ENCODE measurements around the gene OSCAR. TPM values are rescaled to one million over a fixed set of nuclear protein-coding genes. Genes with fewer than 3 reads are reported as not detected.
A peak's percentile ranks its signal among the peaks of the same experiment; 100 is the strongest.
"Not testable (repeated sequence)": the region's sequence is repeated elsewhere in the genome, so short reads cannot be mapped to it uniquely, and the experiment has no call there.

OSCAR gene
- total RNA-seq, 1 donor from 2014 or later, result not detected

DNA sequence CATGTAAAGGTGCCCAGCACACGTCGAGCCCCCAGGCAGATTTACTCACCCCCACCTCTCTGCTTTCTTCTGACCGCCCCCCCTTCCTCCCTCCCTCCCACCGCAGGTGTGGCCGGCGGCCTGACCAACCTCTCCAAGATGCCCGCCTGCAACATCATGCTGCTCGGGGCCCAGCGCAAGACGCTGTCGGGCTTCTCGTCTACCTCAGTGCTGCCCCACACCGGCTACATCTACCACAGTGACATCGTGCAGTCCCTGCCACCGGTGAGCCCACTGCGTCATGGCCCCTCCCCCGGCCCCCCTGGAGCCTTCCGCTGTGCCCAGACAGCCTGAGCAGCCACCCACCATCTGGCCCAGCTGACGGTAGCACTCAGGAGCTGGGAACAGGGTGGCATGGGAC is 23.8 kb upstream of the OSCAR start:
- DNase-seq, result no peak

DNA sequence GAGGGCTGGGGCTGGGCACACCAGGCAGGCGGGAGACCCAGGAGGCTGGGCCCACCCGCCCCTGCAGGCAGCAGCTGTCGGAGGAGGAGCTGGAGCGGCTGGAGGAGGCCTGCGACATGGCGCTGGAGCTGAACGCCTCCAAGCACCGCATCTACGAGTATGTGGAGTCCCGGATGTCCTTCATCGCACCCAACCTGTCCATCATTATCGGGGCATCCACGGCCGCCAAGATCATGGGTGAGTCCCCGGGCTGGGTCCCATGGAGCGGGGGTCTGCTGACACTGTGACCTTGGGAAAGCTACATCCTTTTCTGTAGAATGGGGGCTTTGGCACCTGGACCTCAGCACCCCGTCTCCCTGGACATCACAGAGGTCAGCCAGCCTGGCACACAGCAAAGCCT is 23.1 kb upstream of the OSCAR start:
- DNase-seq, result no peak

DNA sequence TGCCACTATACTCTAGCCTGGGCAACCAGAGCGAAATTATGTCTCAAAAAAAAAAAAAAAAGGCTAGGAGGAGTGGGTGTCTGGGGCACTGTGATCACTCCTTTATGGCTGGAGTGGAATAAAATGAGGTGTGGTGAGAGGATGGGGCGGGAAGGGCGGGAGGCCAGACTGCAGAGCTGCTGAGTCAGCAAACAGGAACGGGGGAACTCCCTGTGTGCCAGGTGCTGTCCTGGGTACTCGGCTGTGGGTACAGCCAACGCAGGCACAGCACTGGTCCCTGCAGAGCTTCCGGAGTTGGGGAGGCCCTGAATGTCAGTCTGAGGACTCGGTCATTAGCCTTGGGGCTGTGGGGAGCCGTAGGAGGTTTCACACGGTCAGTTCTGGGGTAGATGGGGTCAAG is 20.7 kb upstream of the OSCAR start:
- DNase-seq, result no peak

DNA sequence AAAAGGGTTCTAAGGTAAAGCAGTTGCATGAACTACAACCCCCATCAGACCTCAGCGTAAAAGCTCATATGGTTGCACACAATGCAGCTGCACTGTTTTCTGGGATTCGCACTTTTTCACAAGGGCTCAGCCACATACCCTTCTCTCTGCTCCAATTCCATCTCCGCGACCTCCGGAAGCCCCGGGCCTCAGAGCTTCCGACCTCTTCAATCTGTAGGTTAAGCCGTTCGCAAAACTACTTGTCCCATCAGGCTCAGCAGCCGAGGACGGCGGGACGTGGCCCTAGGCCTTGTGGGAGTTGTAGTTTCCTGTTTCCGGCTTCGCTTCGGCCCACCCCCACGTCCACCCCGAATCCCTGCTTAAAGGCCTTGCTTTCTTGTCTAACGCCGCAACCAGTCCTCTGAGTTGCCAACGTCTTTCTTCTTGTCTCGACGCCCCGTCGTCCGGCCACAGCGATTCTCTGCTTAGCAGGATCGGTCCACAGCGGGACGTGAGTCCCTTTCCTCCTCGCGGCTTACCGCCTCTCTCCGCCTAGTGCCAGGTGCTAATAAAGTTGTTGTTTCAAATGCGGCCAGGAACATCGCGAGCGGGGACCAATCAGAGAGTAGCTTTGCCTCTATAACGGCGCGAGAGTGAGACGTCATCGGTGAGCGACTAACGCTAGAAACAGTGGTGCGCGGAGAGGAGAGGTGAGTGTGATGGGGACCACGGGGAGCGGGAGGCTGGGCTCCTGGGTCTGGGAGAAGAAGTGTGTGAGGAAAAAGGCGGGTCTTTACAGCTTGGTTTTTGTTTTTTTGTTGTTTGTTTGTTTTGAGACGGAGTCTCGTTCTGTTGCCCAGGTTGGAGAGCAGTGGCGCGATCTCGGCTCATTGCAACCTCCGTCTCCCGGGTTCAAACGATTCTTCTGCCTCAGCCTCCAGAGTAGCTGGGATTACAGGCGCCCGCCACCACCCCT is 14.8 kb upstream of the OSCAR start, which contains the start of the genes PRPF31 and TFPT:
Gene PRPF31 (plus strand): TSS at position 646 of the 955 bp plus-strand sequence. CDS start 2,525 bp downstream, outside the sequence.
Gene TFPT (minus strand): TSS at position 549 of the 955 bp plus-strand sequence. CDS start 388 bp downstream, at position 161.
- peak; percentile 99 for DNase-seq

DNA sequence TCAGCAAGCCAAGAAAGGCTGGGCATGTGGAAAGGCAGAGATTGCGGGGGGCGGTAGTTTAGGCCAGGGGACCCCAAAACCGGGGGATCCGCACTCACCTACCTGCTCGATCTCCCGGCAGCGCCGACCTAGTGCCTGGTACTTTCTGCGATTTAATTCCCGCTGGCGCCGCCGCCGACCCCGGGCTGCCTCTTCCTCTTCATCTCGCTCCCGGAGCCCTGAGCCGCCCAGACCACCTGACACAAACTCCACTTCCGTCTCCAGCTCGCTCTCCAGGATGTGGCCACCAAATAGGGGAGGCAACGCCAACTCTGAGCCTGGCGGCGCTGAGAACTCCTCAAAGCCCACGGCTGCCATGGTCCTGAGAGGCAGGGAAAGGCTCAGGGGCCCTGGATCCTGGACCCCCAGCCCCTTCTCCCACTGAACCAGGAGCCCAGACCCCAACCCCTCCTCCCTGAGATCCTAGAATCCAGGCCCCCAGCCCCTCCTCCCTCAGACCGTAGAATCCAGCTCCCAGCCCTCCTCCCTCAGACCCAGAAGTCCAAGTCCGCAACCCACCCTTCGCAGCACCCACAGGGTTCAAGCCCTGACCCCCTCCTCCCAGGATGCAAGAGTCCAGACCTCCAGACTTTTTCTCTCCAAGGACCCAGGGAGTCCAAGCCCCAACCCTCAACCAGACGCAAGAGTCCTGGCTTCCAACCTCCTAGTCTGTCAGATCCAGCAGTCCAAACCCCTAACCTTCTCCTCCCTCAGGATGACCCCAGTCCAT is 13.9 kb upstream of the OSCAR start:
- peak; percentile 78 for DNase-seq

GRCh38 chr19:54109651-54110050 is 9.0 kb upstream of the OSCAR start:
- DNase-seq, result no peak

GRCh38 chr19:54108496-54108895 is 7.9 kb upstream of the OSCAR start:
- no peak for DNase-seq

DNA sequence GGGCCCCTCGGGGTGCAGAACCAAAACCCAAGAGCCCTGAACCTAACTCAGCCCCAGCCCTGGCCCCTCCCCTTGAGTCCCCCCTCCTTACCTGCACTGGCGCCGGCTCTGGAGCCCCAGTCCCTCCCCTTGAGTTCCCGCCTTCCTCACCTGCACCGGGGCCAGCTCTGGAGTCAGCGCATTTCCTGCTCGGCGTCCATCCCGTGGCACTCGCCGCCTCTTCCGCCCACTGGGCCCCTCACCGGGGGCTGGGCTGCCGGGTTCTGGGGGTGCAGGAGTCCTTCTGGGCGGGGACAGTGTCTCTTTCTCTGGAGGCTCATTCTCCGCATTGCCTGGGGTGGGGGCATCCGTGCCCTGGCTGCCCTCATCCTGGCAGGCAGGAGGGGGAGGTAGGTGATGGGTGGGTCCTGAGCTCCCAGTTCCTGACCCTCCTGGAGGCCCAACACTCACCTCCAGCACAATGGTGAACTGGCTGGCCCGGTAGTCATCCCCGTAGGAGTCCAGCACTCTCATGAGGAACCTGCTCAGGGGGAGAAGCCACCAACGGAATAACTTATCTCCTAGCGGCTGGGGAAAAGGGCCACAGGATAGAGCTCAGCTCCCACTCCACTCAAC is 7.4 kb upstream of the OSCAR start:
- DNase-seq, result no peak

DNA sequence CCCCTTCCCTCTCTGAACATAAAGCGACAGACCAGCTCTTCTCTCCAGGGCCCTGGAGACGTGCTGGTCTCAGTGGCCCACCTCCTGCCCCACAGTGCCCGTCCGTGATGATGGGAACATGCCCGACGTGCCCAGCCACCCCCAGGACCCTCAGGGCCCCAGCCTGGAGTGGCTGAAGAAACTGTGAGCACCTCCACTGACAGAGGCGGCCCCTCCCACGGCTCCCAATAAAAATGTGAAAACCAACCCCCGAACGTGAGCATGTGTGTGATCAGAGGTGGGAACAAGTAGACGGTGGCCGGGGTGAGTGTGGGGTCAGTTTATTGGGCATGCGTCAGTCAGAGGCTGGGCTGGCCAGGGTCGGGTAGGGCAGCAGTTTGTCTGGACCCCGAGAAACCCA is 6.1 kb upstream of the OSCAR start:
- DNase-seq, result no peak

DNA sequence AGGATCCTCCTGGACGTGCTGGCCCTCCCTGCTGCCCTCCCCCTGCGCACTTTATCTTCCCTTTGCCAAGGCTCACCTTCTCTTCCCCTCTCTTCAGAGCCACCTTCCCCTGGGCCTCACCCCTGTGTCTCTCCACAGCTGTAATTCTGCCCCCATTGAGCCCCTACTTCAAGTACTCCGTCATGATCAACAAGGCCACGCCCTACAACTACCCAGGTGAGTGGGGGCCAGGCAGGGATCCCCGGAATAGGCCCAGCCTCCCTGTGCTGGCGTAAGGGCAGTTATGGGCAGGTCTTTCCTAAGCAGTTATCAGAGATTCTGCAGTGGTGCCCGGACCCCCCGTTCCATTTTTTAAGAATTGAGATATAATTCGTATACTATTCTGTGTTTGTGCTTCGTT is 5.2 kb upstream of the OSCAR start:
- DNase-seq, result no peak

GRCh38 chr19:54104998-54105715 is 4.6 kb upstream of the OSCAR start:
- no peak for DNase-seq

DNA sequence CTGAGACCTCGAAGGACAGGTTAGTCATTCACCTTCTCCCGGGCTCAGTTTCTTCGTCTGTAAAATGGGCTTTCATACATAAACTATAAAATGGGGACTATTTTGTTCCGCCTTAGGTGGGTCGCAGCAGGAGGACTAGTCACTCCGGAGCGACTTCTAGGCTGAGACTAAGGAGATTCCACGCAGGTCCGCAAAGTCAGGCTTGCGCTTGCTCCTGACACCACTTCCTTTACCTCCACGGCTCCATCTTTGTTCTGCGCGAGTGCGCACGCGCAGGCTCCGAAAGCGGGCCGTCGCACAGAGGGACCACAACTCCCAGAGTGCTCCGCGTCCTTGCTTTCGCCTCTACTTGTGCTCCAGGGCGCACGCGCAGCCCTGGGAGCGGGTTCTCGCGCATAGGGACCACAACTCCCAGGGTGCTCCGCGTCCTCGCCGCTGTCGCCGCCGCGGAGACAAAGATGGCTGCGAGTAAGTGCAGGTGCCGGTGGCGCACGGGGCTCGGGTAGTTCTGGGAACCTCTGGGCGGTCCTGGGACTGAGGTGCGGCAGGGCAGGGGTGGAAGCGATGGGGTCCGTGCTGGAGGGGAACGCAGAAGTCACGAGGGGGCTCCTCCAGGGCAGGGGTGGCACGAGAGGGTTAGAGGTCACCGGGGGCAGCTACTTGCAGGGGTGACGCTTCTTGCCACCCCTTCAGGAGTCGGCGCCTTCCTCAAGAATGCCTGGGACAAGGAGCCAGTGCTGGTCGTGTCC is 2.0 kb upstream of the OSCAR start, which contains the start of gene NDUFA3:
Gene NDUFA3 (plus strand): TSS at position 435 of the 749 bp plus-strand sequence. CDS start 24 bp downstream, at position 459.
- peak; percentile 99 for DNase-seq

GRCh38 chr19:54099903-54100255 is 724 bp downstream of the OSCAR start:
- DNase-seq, result not testable (repeated sequence)

DNA sequence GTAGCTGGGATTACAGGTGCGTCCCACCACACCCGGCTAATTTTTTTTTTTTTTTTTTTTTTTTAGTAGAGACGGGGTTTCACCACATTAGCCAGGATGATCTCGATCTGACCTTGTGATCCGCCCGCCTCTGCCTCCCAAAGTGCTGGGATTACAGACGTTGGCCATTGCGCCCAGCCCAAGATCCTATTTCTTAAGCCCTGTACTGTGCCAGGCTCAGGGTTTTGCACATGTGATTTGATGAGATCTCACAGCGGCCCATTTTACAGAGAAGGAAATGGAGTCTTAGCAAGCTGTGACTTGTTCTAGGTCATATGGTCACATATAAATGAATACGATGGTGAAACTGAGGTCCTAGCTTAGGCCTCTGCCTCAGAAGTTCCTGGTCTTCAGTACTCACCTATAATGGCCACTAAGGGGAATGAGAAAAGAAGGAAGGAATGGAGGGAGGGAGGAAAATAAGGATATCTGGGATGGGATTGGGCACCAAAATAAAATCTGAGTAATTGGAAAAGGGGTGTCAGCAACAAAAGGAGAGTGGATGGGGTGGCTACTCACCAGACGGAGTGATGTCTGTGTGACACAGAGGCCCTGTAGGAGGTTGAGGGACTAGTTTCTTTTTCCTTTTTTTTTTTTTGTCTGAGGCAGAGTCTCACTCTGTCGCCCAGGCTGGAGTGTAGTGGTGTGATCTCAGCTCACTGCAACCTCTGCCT is 1.3 kb downstream of the OSCAR start:
- no peak for DNase-seq

- DNase-seq, result peak; percentile 13
These were observed 3.9 kb downstream of the OSCAR start for GRCh38 chr19:54096617-54097106.

DNA sequence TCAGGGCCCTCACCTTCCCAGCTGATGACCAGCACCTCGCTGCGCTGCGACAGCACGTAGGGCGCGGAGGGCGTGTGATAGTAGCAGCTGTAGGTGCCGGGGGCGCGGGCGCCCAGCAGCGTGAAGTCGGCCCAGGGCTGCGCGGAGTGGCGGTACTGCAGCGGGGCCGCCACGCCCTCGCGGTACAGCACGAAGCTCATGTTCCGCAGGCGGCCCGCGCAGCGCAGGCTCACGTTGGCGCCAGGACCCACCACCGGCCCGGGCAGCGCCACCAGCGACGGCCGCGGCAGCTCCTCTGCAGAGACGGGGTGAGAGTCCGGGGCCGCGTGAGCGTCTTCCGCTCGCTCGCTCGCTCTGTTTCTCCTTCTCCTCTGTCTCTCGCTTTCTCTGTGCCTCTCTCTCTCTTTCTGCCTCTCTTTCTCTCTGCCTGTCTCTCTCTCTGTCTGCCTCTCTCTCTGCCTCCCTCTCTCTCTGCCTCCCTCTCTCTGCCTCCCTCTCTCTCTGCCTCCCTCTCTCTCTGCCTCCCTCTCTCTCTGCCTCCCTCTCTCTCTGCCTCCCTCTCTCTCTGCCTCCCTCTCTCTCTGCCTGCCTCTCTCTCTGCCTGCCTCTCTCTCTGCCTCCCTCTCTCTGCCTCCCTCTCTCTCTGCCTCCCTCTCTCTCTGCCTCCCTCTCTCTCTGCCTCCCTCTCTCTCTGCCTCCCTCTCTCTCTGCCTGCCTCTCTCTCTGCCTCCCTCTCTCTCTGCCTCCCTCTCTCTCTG is 4.6 kb downstream of the OSCAR start:
- DNase-seq, result peak; percentile 49

- no peak for DNase-seq
These were observed 5.3 kb downstream of the OSCAR start for GRCh38 chr19:54095136-54095858.

- no peak for DNase-seq
These were observed 6.1 kb downstream of the OSCAR start for GRCh38 chr19:54094426-54095000.

- DNase-seq, result no peak
These were observed 16.2 kb downstream of the OSCAR start for GRCh38 chr19:54084410-54084809.

Measured in dermis blood vessel endothelial cell (primary cell).